Mucosa of rectum (tissue), 2 donors: Measurements from ENCODE around the gene WDR74.
"Not testable (repeated sequence)": the region's sequence is repeated elsewhere in the genome, so short reads cannot be mapped to it uniquely, and the experiment has no call there.

ENCODE experiments used
- H3K27ac ChIP-seq, 2 donors: one replicate each; pipeline ENCODE4 v1.7.0; 2013; ENCODE audit warnings: inconsistent platforms in 2 of 2, low read depth in 2 of 2, low read length in 2 of 2
- H3K27me3 ChIP-seq, 2 donors: one replicate each; pipeline ENCODE4 v1.7.0; 2013; ENCODE audit warnings: low read length in 2 of 2; ENCODE audit not compliant: control insufficient read depth in 2 of 2, insufficient read depth in 2 of 2
- H3K36me3 ChIP-seq, 2 donors: one replicate each; pipeline ENCODE4 v1.7.0; 2013; ENCODE audit warnings: low read length in 2 of 2; ENCODE audit not compliant: control insufficient read depth in 2 of 2, insufficient read depth in 2 of 2
- H3K4me1 ChIP-seq, 2 donors: one replicate each; pipeline ENCODE4 v1.7.0; 2013; ENCODE audit warnings: low read length in 2 of 2, mild to moderate bottlenecking in 1 of 2; ENCODE audit not compliant: control insufficient read depth in 2 of 2, insufficient read depth in 2 of 2
- H3K4me3 ChIP-seq, 2 donors: one replicate each; pipeline ENCODE4 v1.7.0; 2013; ENCODE audit warnings: low read length in 2 of 2
- H3K9ac ChIP-seq, 2 donors: one replicate each; pipeline ENCODE4 v1.7.0; 2013; ENCODE audit warnings: low read length in 2 of 2, low read depth in 1 of 2, mild to moderate bottlenecking in 1 of 2
- H3K9me3 ChIP-seq, 2 donors: one replicate each; pipeline ENCODE4 v1.7.0; 2013; ENCODE audit warnings: low read length in 2 of 2; ENCODE audit not compliant: control insufficient read depth in 2 of 2
- donor health status: healthy.
- donor health status: Normal muscosa, but diverticular disease.

Gene WDR74

DNA sequence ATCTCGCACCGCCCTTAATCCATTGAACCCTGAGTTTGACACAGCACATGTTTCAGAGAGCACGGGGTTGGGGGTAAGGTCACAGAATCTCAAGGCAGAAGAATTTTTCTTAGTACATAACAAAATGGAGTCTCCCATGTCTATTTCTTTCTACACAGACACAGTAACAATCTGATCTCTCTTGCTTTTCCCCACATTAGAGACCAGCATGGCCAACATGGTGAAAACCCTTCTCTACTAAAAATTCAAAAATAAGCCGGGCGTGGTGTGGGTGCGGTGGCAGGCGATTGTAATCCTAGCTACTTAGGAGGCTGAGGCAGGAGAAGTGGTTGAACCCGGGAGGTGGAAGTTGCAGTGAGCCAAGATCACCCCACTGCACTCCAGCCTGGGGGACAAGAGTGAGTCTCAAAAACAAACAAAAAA, 19.9 kb upstream of the WDR74 start:
- H3K4me1 ChIP-seq = peaks cover 10 to 15% of the 10 kb centered on the region in 2 donors
- not testable (repeated sequence) for H3K36me3 ChIP-seq, H3K27me3 ChIP-seq, H3K9ac ChIP-seq, H3K4me3 ChIP-seq, H3K27ac ChIP-seq, H3K9me3 ChIP-seq

DNA sequence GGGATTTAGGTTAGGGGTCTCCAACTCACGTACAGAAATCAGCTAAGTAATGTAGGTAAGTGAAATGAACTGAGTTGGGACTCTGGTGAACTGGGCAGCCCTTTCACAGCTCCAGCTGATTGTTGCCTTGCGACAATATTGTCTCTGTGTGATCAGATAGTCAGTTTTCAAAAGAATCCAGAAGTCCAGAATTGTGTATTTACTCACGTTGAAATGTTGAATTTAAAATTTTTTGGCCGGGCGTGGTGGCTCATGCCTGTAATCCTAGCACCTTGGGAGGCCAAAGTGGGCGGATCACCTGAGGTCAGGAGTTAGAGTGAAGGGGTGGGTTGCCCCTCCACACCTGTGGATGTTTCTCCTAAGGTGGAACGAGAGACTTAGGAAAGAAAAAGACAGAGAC, 18.8 kb upstream of the WDR74 start:
- H3K36me3 ChIP-seq = peaks cover 10 to 15% of the 10 kb centered on the region in 2 donors
- no peak overlapping the region for H3K27ac ChIP-seq
- H3K9me3 ChIP-seq = no peaks in the 10 kb centered on the region
- H3K4me3 ChIP-seq = no peak overlapping the region
- H3K4me1 ChIP-seq = peaks cover 20 to 24% of the 10 kb centered on the region in 2 donors
- H3K27me3 ChIP-seq = no peaks in the 10 kb centered on the region
- no peak overlapping the region for H3K9ac ChIP-seq

DNA sequence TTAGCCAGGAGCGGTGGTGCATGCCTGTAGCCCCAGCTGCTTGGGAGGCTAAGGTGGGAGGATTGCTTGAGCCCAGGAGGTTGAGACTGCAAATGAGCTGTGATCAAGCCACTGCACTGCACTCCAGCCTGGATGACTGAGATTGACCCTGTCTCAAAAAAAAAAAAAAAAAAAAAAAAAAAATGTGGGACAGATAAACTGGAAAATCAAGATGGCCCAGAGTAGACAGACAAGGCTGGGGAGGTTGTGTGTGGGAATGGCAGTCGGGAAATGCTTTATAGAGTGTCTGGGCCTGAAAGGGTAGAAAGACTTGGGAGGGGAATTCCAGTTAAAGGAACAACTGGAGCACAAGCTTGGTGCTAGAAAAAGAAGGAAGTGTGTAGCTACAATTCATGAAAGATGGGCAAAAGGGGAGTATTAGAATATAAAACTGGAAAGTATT, 18.2 kb upstream of the WDR74 start:
- Histone ChIP-seq H3K27ac (no peak overlapping the region), H3K9ac (no peak overlapping the region), H3K36me3 (peaks cover 16 to 21% of the 10 kb centered on the region in 2 donors), H3K4me1 (peaks cover 23 to 24% of the 10 kb centered on the region in 2 donors), H3K4me3 (no peak overlapping the region), H3K27me3 (no peaks in the 10 kb centered on the region), H3K9me3 (no peaks in the 10 kb centered on the region)

GRCh38 chr11:62856333-62856895, 17.0 kb upstream of the WDR74 start:
- Histone ChIP-seq H3K9me3 (no peaks in the 10 kb centered on the region), H3K27me3 (no peaks in the 10 kb centered on the region), H3K9ac (peak overlapping the region; percentile 83 to 85), H3K27ac (peak overlapping the region; percentile 66 to 74), H3K36me3 (peaks cover 27 to 33% of the 10 kb centered on the region in 2 donors), H3K4me1 (peaks cover 24% of the 10 kb centered on the region in 2 donors), H3K4me3 (peak overlapping the region; percentile 81 to 97)

- peak overlapping the region; percentile 89 to 97 for H3K4me3 ChIP-seq
- peak overlapping the region; percentile 83 to 98 for H3K9ac ChIP-seq
These were observed 16.4 kb upstream of the WDR74 start for GRCh38 chr11:62855571-62856332.

GRCh38 chr11:62854825-62855570, 15.6 kb upstream of the WDR74 start:
- H3K36me3 ChIP-seq = peaks cover 27 to 35% of the 10 kb centered on the region in 2 donors
- H3K9ac ChIP-seq = peak overlapping the region; percentile 83 to 98
- H3K9me3 ChIP-seq = no peaks in the 10 kb centered on the region
- H3K4me3 ChIP-seq = peak overlapping the region; percentile 89 to 97
- peaks cover 24% of the 10 kb centered on the region in 2 donors for H3K4me1 ChIP-seq
- H3K27ac ChIP-seq = peak overlapping the region; percentile 65 to 71
- H3K27me3 ChIP-seq = no peaks in the 10 kb centered on the region

More at GRCh38 chr11:62855571-62856332, 16.4 kb upstream of the WDR74 start:
- H3K4me1 ChIP-seq = peaks cover 24% of the 10 kb centered on the region in 2 donors
- no peaks in the 10 kb centered on the region for H3K27me3 ChIP-seq
- peaks cover 27 to 35% of the 10 kb centered on the region in 2 donors for H3K36me3 ChIP-seq
- no peaks in the 10 kb centered on the region for H3K9me3 ChIP-seq
- H3K27ac ChIP-seq = peak overlapping the region; percentile 66 to 74

GRCh38 chr11:62854013-62854824, 14.8 kb upstream of the WDR74 start:
- H3K4me3 ChIP-seq = peak overlapping the region; percentile 89 to 97
- no peaks in the 10 kb centered on the region for H3K27me3 ChIP-seq
- H3K4me1 ChIP-seq = peaks cover 24% of the 10 kb centered on the region in 2 donors
- no peaks in the 10 kb centered on the region for H3K9me3 ChIP-seq
- peak overlapping the region; percentile 83 to 98 for H3K9ac ChIP-seq
- H3K36me3 ChIP-seq = peaks cover 27 to 35% of the 10 kb centered on the region in 2 donors
- H3K27ac ChIP-seq = peak overlapping the region in 1 of 2 donors; percentile 71

GRCh38 chr11:62853279-62853965, 14.0 kb upstream of the WDR74 start:
- H3K4me3 ChIP-seq = peak overlapping the region; percentile 89 to 97
- H3K36me3 ChIP-seq = peaks cover 27 to 35% of the 10 kb centered on the region in 2 donors
- no peak overlapping the region for H3K27ac ChIP-seq
- peaks cover 24% of the 10 kb centered on the region in 2 donors for H3K4me1 ChIP-seq
- H3K9me3 ChIP-seq = no peaks in the 10 kb centered on the region
- H3K27me3 ChIP-seq = no peaks in the 10 kb centered on the region
- H3K9ac ChIP-seq = peak overlapping the region; percentile 33 to 83

GRCh38 chr11:62852523-62853188, 13.3 kb upstream of the WDR74 start:
- peaks cover 27 to 35% of the 10 kb centered on the region in 2 donors for H3K36me3 ChIP-seq
- no peaks in the 10 kb centered on the region for H3K9me3 ChIP-seq
- H3K27ac ChIP-seq = no peak overlapping the region
- H3K9ac ChIP-seq = no peak overlapping the region
- H3K27me3 ChIP-seq = no peaks in the 10 kb centered on the region
- peaks cover 24% of the 10 kb centered on the region in 2 donors for H3K4me1 ChIP-seq
- H3K4me3 ChIP-seq = peak overlapping the region in 1 of 2 donors; percentile 3
